ENCODE results near the gene ZER1.

ZER1 gene

DNA sequence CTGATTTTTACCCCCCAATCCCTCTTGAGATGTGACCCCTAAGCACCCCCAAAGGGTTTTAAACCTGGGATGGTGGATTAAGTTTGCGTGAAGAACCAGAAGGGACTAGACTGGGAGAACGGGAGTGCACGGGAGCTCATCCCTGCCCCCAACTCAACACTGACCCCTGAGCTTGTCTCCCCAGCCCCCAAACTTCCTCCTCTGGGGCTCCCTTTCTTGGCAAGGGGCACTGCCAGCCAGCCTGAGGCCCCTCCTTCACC, 87.7 kb downstream of the ZER1 start:
- TF ChIP-seq, protein P1, sequence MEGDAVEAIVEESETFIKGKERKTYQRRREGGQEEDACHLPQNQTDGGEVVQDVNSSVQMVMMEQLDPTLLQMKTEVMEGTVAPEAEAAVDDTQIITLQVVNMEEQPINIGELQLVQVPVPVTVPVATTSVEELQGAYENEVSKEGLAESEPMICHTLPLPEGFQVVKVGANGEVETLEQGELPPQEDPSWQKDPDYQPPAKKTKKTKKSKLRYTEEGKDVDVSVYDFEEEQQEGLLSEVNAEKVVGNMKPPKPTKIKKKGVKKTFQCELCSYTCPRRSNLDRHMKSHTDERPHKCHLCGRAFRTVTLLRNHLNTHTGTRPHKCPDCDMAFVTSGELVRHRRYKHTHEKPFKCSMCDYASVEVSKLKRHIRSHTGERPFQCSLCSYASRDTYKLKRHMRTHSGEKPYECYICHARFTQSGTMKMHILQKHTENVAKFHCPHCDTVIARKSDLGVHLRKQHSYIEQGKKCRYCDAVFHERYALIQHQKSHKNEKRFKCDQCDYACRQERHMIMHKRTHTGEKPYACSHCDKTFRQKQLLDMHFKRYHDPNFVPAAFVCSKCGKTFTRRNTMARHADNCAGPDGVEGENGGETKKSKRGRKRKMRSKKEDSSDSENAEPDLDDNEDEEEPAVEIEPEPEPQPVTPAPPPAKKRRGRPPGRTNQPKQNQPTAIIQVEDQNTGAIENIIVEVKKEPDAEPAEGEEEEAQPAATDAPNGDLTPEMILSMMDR (conservative IDR thresholded peaks at IDR 0.05; ENCODE audit: low read depth, low read length), result no peak
- peak overlapping the region; percentile 85 for H3K4me3 ChIP-seq (ENCODE audit: low read length)
- no peak for DNase-seq (ENCODE audit: low read depth)

DNA sequence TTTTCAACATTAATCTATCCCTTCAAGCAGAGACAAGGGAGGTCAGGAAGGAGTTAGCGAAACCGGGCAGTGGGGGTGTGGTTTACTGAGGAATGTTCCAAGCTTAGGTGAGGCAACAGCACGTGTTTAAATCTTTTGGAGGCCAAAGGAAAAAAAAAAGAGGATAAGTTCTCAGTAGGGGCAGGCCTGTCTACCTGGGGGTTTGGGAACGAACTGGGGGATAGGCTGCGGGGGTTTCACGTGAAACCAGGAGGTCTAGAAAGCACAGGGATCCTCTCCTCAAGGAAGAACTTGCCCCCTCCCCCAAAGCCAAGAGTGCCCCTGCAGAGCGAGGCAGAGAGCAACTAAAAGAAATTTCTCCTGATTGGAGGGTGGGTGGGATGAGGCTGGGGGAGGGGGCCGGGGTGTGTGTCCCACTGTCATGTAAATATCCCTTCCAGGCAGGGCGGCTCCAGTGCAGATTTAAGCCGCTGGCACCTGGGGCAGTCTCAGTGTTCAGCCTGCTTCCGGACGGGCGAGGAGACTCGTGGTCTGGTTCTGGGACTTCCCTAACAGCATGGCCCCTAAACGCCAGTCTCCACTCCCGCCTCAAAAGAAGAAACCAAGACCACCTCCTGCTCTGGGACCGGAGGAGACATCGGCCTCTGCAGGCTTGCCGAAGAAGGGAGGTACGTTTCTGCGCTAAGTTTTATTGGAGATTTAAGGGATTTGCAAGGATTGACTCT, 88.2 kb downstream of the ZER1 start:
- peak overlapping the region; percentile 85 for H3K4me3 ChIP-seq (ENCODE audit: low read length)
- peak; percentile 79 for DNase-seq (ENCODE audit: low read depth)
- TF ChIP-seq, protein P1 (conservative IDR thresholded peaks at IDR 0.05; ENCODE audit: low read depth, low read length), result no peak

All from retinal pigment epithelial cell (primary cell).